C4-2B (cell line): Measurements from ENCODE around the gene OSBPL7.

Experiments used
- CTCF ChIP-seq: fragments of 450-650 bp; conservative IDR thresholded peaks from 2 replicates; pipeline ENCODE4 v1.5.1; 2017; ENCODE audit warnings: mild to moderate bottlenecking
- ZFX ChIP-seq: fragments of 450-650 bp; IDR thresholded peaks from 2 replicates; pipeline ENCODE4 v1.6.1; 2017

- no peak for TF ChIP-seq CTCF
- TF ChIP-seq ZFX: no peak
These were observed 10.3 kb upstream of the OSBPL7 start for GRCh38 chr17:47831934-47832327.
